Keratinocyte (primary cell): ENCODE results near the gene TUBE1. TPM values are rescaled to one million over a fixed set of nuclear protein-coding genes. Genes with fewer than 3 reads are reported as not detected.

Experiments
- DNase-seq: peaks from one replicate; pipeline ENCODE4 v3.0.0-alpha.2; 2011; ENCODE audit warnings: low read depth, missing footprints, low spot score
- FAIRE-seq: peaks from 2 replicates; lab custom pipeline; 2011; peaks lifted over from hg19 to GRCh38; lab: Jason Lieb, UNC
- H2AFZ ChIP-seq: 2 replicates; pipeline ENCODE4 v1.6.0; 2012; ENCODE audit warnings: low read length, control low read depth, inconsistent platforms; ENCODE audit not compliant: control insufficient read depth
- H3K27ac ChIP-seq: 2 replicates; pipeline ENCODE4 v1.5.1; 2011; ENCODE audit warnings: low read length; ENCODE audit not compliant: control insufficient read depth, insufficient read depth
- H3K27me3 ChIP-seq: 3 replicates; pipeline ENCODE4 v1.6.0; 2011; ENCODE audit warnings: low read length; ENCODE audit not compliant: control insufficient read depth, insufficient read depth; ENCODE audit errors: extremely low read depth
- H3K36me3 ChIP-seq, 2 experiments: 2 replicates in 1 of 2; 3 replicates in 1 of 2; pipeline ENCODE4 v1.5.1; 2011; ENCODE audit warnings: low read length in 2 of 2, mild to moderate bottlenecking in 1 of 2; ENCODE audit not compliant: control insufficient read depth in 2 of 2, insufficient read depth in 2 of 2; ENCODE audit errors: extremely low read depth in 1 of 2
- H3K4me1 ChIP-seq: 3 replicates; pipeline ENCODE4 v1.5.1; 2011; ENCODE audit warnings: low read length; ENCODE audit not compliant: control insufficient read depth, insufficient read depth; ENCODE audit errors: extremely low read depth
- H3K4me2 ChIP-seq: 3 replicates; pipeline ENCODE4 v1.6.0; 2011; ENCODE audit warnings: low read depth, low read length; ENCODE audit not compliant: control insufficient read depth, insufficient read depth; ENCODE audit errors: extremely low read depth
- H3K4me3 ChIP-seq, 3 experiments: fragments of 200-600 bp in 1 of 3; sonication (generic) in 1 of 3; 2 replicates in 2 of 3; 3 replicates in 1 of 3; pipeline ENCODE4 v1.5.1; 2011 to 2016; ENCODE audit warnings: low read length in 3 of 3, mild to moderate bottlenecking in 3 of 3, control low read depth in 2 of 3, inconsistent platforms in 1 of 3, low read depth in 1 of 3, mixed read lengths in 1 of 3, mixed run types in 1 of 3, moderate library complexity in 1 of 3; ENCODE audit not compliant: control insufficient read depth in 2 of 3, insufficient read depth in 2 of 3; ENCODE audit errors: extremely low read depth in 1 of 3
- H3K79me2 ChIP-seq: 2 replicates; pipeline ENCODE4 v1.6.0; 2012; ENCODE audit warnings: low read length; ENCODE audit not compliant: control insufficient read depth, insufficient read depth
- H3K9ac ChIP-seq: 3 replicates; pipeline ENCODE4 v1.6.0; 2011; ENCODE audit warnings: low read length; ENCODE audit not compliant: control insufficient read depth, insufficient read depth; ENCODE audit errors: extremely low read depth
- H3K9me1 ChIP-seq: 3 replicates; pipeline ENCODE4 v1.6.0; 2011; ENCODE audit warnings: low read length; ENCODE audit not compliant: control insufficient read depth, insufficient read depth; ENCODE audit errors: extremely low read depth
- H3K9me3 ChIP-seq: 2 replicates; pipeline ENCODE4 v1.5.1; 2012; ENCODE audit warnings: low read depth, low read length; ENCODE audit not compliant: control insufficient read depth
- H4K20me1 ChIP-seq: 3 replicates; pipeline ENCODE4 v1.6.0; 2011; ENCODE audit warnings: low read length; ENCODE audit not compliant: control insufficient read depth, insufficient read depth; ENCODE audit errors: extremely low read depth
- EZH2 ChIP-seq: IDR thresholded peaks from one replicate; pipeline ENCODE4 v1.6.1; 2012; ENCODE audit warnings: inconsistent platforms, mild to moderate bottlenecking, low read length, moderate library complexity
- dilution Hi-C: fragments of 300-500 bp; cut with MboI; formaldehyde crosslinking; loops from one replicate; pipeline ENCODE4 v1.7.0; 2020; ENCODE audit warnings: low sequenced_read_pairs; ENCODE audit not compliant: extremely low pct_ligation_motif_present
- polyA plus RNA-seq, 5 experiments: library from polyadenylated mRNA; depleted of rRNA in 3 of 5; stranded (reverse) in 3 of 5; stranded (forward) in 1 of 5; unstranded in 1 of 5; fragments of >200 nt; gene quantifications; 1 replicate in 1 of 5; 2 replicates in 3 of 5; 3 replicates in 1 of 5; pipeline versions ENCODE4 v1.2.1 to v1.2.3, GENCODE V29; 2011 to 2012; ENCODE audit warnings: missing spikeins in 2 of 5, low read depth in 1 of 5, low replicate concordance in 1 of 5
- TF ChIP-seq, protein P1 (sequence below), 3 experiments: IDR thresholded peaks in 1 of 3; conservative IDR thresholded peaks in 1 of 3; optimal IDR thresholded peaks in 1 of 3; 2 replicates in 2 of 3; 3 replicates in 1 of 3; pipeline versions ENCODE3 to v1.5.1; 2011; ENCODE audit warnings: low read length in 3 of 3, mild to moderate bottlenecking in 3 of 3, moderate library complexity in 2 of 3, control low read depth in 1 of 3, inconsistent platforms in 1 of 3; ENCODE audit not compliant: insufficient read depth in 2 of 3; ENCODE audit errors: extremely low read depth in 1 of 3

Gene TUBE1
- polyA plus RNA-seq, 1 donor (not counting 4 experiments of a cell fraction or from before 2014, with no cell fraction given), result 15.4 TPM

DNA sequence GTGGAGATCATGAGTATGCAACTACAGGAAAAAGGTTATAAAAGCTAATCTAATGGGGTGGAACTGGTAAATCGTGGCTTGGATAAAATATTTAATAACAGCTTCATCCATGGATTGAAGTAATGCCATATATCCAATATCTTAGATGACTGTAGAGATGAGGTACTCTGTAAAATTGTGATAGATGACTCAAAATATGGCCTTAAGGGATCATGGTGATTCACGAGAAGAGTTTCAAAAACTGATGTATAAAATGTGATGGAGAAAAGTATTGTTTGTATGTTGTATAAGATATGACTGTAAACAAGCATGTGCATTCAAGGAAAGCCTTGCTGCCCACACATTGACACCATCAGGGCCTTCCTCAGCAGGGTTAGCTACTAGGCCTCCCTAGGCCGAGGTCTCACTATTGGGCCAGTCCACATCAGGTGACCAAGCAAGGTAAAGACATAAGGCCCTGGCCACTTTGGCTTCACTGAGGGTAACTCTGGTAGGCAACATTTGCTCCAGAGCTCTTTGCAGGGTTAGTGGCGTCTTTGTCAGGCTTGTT is 51.1 kb downstream of the TUBE1 start:
- Histone ChIP-seq H3K4me2 (no peak overlapping the region), H3K27me3 (peaks cover 7% of the 10 kb centered on the region), H3K4me3 (no peak overlapping the region), H3K9ac (no peak overlapping the region), H3K79me2 (no peaks in the 10 kb centered on the region), H3K4me1 (peaks cover 4% of the 10 kb centered on the region), H3K9me3 (no peaks in the 10 kb centered on the region), H3K27ac (no peak overlapping the region), H3K9me1 (no peaks in the 10 kb centered on the region), H3K36me3 (no peaks in the 10 kb centered on the region), H4K20me1 (no peaks in the 10 kb centered on the region), H2AFZ (no peak overlapping the region)
- no peak for DNase-seq
- TF ChIP-seq, protein P1, sequence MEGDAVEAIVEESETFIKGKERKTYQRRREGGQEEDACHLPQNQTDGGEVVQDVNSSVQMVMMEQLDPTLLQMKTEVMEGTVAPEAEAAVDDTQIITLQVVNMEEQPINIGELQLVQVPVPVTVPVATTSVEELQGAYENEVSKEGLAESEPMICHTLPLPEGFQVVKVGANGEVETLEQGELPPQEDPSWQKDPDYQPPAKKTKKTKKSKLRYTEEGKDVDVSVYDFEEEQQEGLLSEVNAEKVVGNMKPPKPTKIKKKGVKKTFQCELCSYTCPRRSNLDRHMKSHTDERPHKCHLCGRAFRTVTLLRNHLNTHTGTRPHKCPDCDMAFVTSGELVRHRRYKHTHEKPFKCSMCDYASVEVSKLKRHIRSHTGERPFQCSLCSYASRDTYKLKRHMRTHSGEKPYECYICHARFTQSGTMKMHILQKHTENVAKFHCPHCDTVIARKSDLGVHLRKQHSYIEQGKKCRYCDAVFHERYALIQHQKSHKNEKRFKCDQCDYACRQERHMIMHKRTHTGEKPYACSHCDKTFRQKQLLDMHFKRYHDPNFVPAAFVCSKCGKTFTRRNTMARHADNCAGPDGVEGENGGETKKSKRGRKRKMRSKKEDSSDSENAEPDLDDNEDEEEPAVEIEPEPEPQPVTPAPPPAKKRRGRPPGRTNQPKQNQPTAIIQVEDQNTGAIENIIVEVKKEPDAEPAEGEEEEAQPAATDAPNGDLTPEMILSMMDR (optimal IDR thresholded peaks at IDR 0.05 in 1 of 3, IDR thresholded peaks at IDR 0.05 in 1 of 3, conservative IDR thresholded peaks at IDR 0.05 in 1 of 3; ENCODE audit: extremely low read depth in 1 of 3, insufficient read depth in 2 of 3, low read length in 3 of 3), result no peak
- TF ChIP-seq EZH2, result no peak
- FAIRE-seq, result no peak
- dilution Hi-C loops, result no loop called here

DNA sequence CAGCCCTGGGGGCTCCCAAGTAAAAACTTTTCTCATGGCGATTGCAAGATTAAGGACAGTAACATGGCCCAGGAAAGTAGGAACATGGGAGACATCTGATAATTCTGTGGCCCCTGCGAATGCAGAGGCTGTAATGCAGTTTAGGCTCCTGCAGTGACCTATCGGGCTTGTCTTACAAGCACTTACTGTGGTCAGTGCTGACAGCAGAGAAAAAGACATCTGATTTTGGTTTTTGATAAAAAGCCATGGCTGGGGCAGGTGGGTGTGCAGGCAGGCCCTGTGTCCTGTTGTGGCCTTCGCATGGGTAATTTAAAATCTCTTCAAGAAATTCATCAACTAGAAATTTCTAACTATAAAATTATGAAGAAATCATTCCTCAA is 52.7 kb downstream of the TUBE1 start:
- H2AFZ ChIP-seq, result no peak overlapping the region
- dilution Hi-C loops, result no loop called here
- no peak overlapping the region for H3K4me3 ChIP-seq
- no peak for TF ChIP-seq EZH2
- TF ChIP-seq, protein P1 (optimal IDR thresholded peaks at IDR 0.05 in 1 of 3, IDR thresholded peaks at IDR 0.05 in 1 of 3, conservative IDR thresholded peaks at IDR 0.05 in 1 of 3; ENCODE audit: extremely low read depth in 1 of 3, insufficient read depth in 2 of 3, low read length in 3 of 3), result no peak
- H3K4me1 ChIP-seq, result peaks cover 4% of the 10 kb centered on the region
- no peaks in the 10 kb centered on the region for H3K9me3 ChIP-seq
- H3K27me3 ChIP-seq, result peaks cover 7% of the 10 kb centered on the region
- FAIRE-seq (no peak), DNase-seq (no peak)
- H3K4me2 ChIP-seq, result no peak overlapping the region
- no peaks in the 10 kb centered on the region for H3K79me2 ChIP-seq
- H3K27ac ChIP-seq, result no peak overlapping the region
- H4K20me1 ChIP-seq, result no peaks in the 10 kb centered on the region
- no peaks in the 10 kb centered on the region for H3K36me3 ChIP-seq
- no peaks in the 10 kb centered on the region for H3K9me1 ChIP-seq
- H3K9ac ChIP-seq, result no peak overlapping the region
